ENCODE measurements around the gene CD81. TPM values are rescaled to one million over a fixed set of nuclear protein-coding genes. Genes with fewer than 3 reads are reported as not detected.

CD81 gene
- total and polyA plus RNA-seq, 8 donors, result 595 to 754 (median 652) TPM

DNA sequence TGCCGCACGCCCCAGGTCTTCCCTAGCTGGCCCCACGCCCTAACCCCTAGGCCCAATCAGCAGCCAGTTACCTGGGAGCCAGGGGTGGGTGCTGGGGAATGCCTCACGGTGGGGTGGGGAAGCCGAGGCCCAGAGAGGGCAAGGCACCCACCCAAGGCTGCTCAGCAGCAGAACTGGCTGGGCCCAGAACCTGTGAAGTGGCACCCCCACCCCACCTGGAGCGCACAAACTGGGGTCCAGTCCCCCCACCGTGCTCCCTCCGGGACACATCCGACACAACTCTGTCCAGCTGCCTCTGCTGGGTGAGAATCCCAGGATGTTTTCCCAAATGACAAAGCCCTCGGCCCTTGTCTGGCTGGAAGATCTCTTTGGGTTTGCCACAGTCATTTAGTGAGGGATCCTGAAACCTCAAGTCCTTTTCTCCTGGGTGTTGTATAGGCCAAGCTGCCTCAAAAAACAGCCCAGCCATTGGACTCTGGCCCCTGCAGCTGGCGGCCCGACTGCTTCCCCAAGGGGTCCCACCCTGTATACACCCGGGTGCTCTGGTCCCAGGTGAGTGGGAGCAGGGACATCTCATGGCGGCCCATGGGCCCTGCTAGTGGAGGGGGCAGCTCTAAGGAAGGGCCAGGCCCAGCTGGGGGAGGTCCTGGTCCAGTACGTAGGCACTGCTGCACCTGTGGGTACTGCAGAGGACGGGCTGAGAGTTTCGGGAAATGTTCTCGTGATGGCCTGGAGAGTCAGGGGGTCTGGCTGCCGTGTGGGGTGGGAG, 44.3 kb downstream of the CD81 start:
- no peak overlapping the region for H3K4me3 ChIP-seq
- TF ChIP-seq, protein P1, sequence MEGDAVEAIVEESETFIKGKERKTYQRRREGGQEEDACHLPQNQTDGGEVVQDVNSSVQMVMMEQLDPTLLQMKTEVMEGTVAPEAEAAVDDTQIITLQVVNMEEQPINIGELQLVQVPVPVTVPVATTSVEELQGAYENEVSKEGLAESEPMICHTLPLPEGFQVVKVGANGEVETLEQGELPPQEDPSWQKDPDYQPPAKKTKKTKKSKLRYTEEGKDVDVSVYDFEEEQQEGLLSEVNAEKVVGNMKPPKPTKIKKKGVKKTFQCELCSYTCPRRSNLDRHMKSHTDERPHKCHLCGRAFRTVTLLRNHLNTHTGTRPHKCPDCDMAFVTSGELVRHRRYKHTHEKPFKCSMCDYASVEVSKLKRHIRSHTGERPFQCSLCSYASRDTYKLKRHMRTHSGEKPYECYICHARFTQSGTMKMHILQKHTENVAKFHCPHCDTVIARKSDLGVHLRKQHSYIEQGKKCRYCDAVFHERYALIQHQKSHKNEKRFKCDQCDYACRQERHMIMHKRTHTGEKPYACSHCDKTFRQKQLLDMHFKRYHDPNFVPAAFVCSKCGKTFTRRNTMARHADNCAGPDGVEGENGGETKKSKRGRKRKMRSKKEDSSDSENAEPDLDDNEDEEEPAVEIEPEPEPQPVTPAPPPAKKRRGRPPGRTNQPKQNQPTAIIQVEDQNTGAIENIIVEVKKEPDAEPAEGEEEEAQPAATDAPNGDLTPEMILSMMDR (IDR thresholded peaks at IDR 0.05), result no peak
- peaks cover 0 to 14% of the 10 kb centered on the region in 2 donors for H3K4me1 ChIP-seq
- ATAC-seq (no peak), DNase-seq (peak in 1 of 4 donors; percentile 71)
- no peak overlapping the region for H3K27ac ChIP-seq
- H3K9me3 ChIP-seq, result no peaks in the 10 kb centered on the region
- intact Hi-C loops (cut with DNase I), result loop anchor here (2.0 to 10.0 kb wide), 3 partner anchors 117 to 227 kb away; no protein-coding TSS in a partner anchor
- no peaks in the 10 kb centered on the region for H3K36me3 ChIP-seq
- H3K27me3 ChIP-seq, result peaks cover 0 to 16% of the 10 kb centered on the region in 2 donors

DNA sequence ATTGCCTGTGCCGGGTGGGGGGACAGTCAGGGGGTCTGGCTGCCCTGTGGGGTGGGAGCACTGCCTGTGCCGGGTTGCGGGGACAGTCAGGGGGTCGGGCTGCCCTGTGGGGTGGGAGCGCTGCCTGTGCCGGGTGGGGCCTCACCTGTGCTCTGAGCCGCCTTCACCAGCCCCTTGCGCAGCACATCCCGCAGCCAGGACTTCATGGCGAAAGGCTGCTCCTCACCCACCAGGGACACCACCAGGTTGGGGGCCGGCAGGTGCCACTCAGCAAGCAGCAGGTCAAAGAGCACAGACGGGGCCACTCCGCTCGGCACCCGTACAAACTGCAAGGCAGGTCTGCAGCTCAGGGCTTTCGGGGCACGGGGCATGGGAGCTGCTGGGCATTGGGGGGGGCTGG, 44.9 kb downstream of the CD81 start:
- no peak for ATAC-seq
- Histone ChIP-seq H3K27me3 (peaks cover 0 to 16% of the 10 kb centered on the region in 2 donors), H3K4me3 (no peak overlapping the region), H3K36me3 (no peaks in the 10 kb centered on the region), H3K27ac (no peak overlapping the region), H3K9me3 (no peaks in the 10 kb centered on the region), H3K4me1 (peaks cover 0 to 14% of the 10 kb centered on the region in 2 donors)
- TF ChIP-seq, protein P1 (IDR thresholded peaks at IDR 0.05), result no peak
- intact Hi-C loops (cut with DNase I), result loop anchor here (2.0 to 10.0 kb wide), 3 partner anchors 117 to 227 kb away; no protein-coding TSS in a partner anchor
- DNase-seq, result peak in 1 of 4 donors; percentile 80

DNA sequence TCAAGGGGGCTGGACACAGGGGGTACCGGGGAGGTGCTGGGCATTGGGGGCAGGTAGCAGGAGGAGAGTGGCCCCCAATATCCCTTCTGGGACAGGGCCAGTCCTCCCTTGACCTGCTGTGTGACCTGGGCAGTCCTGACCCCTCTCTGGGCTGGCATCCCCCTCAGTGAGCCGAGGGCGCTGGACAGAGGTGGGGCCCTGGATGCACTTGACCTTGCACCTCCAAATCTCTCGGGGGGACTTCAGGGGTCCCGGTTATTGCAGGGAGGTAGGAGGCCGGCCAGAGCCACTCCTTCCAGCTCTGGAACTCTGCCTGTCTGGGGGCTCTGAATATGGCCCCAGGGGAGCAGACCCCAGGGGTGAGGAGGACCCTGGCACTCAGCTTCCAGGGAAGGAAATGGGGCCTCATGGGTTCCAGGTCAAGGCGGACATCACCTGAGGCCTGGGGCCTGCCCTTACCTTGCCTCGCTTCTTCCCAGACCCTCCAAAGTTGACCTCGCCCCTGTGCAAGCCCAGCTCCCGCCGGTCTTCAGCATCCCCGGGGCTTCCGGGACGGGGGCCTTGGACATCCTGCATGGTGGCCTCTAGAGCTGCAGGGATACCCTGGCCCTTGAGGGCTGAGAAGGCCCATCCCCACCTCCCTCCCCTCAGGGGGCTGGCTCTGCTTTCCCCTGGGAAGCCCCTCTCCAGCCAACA, 45.5 kb downstream of the CD81 start:
- peaks cover 0 to 16% of the 10 kb centered on the region in 2 donors for H3K27me3 ChIP-seq
- intact Hi-C loops (cut with DNase I), result loop anchor here in 1 of 2 donors (10.0 kb wide), 1 partner anchor 228 kb away; no protein-coding TSS in a partner anchor
- no peak for ATAC-seq

DNA sequence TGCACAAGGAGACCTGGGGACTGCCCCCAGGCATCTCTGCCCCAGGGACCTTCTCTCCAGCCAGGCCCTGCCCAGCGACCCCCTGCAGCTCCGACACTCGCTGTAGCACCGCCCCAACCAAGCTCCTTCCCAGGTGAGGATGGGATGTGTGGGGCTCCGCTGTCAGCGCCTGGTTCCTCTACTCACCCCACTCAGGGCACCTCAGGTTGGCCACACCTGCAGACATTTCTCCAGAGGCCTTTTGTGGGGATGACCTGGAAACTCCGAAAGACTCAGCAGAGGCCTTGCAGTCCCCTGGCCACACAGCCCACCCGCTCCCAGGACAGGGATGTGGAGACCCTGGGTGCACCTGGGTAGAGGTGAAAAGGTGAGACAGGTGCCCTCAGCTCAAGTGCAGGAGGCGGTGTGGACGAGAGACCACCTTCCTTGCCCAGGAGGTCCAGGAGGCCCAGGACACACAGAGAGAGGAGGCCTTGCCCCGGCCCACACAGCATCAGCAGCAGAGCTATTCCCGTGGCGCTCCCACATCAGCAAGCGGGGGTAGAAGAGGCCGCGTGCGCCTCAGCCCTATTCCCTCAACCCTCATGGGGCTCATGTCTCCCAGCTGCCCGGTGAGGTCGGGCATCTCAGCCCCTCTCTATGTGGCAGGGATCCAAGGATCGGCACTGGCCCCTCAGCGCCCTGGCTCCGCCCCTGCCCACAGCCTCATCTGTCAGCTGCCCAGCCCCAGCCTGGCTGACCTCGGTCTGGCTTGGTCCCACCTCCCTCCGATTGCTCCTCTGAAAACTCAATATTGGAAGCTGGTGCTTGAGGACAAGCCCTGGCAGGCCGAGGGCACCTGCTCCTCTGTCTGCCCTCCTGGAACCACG, 46.3 kb downstream of the CD81 start:
- Histone ChIP-seq H3K27ac (no peak overlapping the region), H3K4me3 (no peak overlapping the region), H3K9me3 (no peaks in the 10 kb centered on the region), H3K36me3 (no peaks in the 10 kb centered on the region), H3K27me3 (peaks cover 0 to 16% of the 10 kb centered on the region in 2 donors), H3K4me1 (peaks cover 0 to 14% of the 10 kb centered on the region in 2 donors)
- intact Hi-C loops (cut with DNase I), result loop anchor here in 1 of 2 donors (10.0 kb wide), 1 partner anchor 229 kb away; no protein-coding TSS in a partner anchor
- DNase-seq (peak in 1 of 4 donors; percentile 67), ATAC-seq (no peak)
- TF ChIP-seq, protein P1 (IDR thresholded peaks at IDR 0.05), result no peak

More for the DNA sequence above, 45.5 kb downstream of the CD81 start:
- Histone ChIP-seq H3K27ac (no peak overlapping the region), H3K4me1 (peaks cover 0 to 14% of the 10 kb centered on the region in 2 donors), H3K36me3 (no peaks in the 10 kb centered on the region), H3K9me3 (no peaks in the 10 kb centered on the region), H3K4me3 (no peak overlapping the region)
- TF ChIP-seq, protein P1 (IDR thresholded peaks at IDR 0.05), result no peak
- DNase-seq, result peak in 1 of 4 donors; percentile 59
